Stimulated activated CD4-positive, alpha-beta T cell treated with anti-CD3 and anti-CD28 coated beads, TNF-alpha, amount 100 ng/mL, for 24 hours (primary cell): ENCODE measurements around the gene RPS3.
A peak's percentile ranks its signal among the peaks of the same experiment; 100 is the strongest.

Source experiments
- DNase-seq, 3 experiments: peaks; one replicate each; pipeline ENCODE4 v3.0.0-alpha.2; 2020; ENCODE audit warnings: low read depth in 3 of 3

The RPS3 gene

GRCh38 chr11:75413864-75414263 is 14.5 kb downstream of the RPS3 start:
- no peak for DNase-seq

DNA sequence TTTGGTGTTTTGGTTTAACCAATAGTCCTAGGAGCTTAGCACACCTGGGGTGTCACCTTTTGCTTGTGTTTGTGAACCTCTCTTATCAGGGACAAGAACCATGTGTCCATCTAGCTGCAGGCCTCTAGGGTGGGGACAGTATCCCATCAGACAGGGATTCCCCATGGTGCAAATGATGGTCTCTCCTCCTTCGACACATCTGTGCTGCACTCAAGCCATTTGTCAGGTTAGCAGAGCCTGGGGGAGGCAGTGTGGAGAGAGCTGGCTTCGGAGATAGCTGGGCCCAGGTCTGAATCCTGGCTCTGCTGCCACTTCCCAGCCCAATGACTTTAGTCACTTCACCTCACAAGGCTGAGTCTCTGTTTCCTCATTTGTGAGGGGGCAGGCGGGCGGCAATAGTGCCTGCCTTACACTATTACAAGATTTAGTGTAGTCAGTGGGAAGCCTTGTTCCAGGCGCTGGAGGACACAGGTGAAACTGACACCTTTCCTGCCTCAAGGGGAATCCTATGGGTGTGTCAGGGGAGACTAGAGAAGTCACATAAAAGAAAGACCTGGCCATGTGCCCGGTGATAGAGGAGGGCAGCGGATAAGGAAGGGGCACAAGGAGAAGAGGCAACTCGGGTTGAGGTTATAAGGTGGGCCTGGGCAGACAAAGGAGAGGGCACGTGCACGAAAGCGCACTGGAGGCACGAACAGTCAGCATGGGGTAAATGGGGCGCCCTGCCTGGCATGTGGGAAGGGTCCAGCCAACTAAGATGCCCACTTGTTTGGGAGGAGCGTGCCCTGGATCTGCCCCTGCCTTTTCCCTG is 21.1 kb downstream of the RPS3 start:
- DNase-seq: no peak

- DNase-seq: no peak
These were observed 21.8 kb downstream of the RPS3 start for GRCh38 chr11:75421035-75421602.

DNA sequence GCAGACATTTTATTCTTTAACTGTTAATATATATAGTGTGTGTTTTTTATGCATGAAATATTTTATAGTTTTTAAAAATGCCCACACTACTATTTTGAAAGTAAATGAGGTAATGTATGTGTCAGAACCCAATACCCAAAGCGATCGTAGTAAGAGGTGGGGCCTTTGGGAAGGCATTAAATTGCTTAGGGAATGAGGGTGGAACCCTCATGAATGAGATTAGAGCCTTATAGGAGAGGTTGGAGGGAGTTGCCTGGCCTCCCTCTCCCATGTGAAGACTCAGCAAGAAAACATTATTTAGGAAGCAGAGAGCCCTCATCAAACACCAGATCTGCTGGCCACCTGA is 22.6 kb downstream of the RPS3 start:
- no peak for DNase-seq

GRCh38 chr11:75422248-75423231 is 23.2 kb downstream of the RPS3 start:
- no peak for DNase-seq

- no peak for DNase-seq
These were observed 24.4 kb downstream of the RPS3 start for GRCh38 chr11:75423721-75424120.

GRCh38 chr11:75424396-75424795 is 25.1 kb downstream of the RPS3 start:
- no peak for DNase-seq

- no peak for DNase-seq
These were observed 26.1 kb downstream of the RPS3 start for GRCh38 chr11:75425422-75425821.

- DNase-seq: no peak
These were observed 27.4 kb downstream of the RPS3 start for GRCh38 chr11:75426720-75427086.

GRCh38 chr11:75427181-75427580 is 27.9 kb downstream of the RPS3 start:
- DNase-seq: no peak

DNA sequence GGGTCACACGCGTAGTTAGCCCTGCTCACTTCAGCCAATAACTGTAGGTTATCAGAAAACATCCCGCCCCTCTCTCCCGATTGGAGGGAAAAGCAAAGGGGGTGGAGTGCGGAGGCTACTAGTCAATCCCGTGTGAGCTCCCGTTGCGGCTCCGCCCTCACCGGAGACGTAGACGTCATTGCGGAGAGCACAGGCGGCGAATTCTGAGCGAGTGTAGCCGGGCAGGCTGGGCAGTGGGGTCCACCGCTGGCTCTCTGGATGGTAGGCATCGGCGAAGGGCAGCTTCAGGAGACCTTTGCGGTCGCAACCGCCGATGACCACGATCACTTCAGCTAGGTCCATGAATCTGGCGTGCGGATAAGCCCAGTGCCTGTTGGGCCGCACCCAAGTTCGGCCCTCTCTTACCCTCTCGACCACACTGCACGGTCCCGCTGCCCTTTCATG is 29.0 kb downstream of the RPS3 start:
- DNase-seq: peak; percentile 34 to 75 (median 49)

DNA sequence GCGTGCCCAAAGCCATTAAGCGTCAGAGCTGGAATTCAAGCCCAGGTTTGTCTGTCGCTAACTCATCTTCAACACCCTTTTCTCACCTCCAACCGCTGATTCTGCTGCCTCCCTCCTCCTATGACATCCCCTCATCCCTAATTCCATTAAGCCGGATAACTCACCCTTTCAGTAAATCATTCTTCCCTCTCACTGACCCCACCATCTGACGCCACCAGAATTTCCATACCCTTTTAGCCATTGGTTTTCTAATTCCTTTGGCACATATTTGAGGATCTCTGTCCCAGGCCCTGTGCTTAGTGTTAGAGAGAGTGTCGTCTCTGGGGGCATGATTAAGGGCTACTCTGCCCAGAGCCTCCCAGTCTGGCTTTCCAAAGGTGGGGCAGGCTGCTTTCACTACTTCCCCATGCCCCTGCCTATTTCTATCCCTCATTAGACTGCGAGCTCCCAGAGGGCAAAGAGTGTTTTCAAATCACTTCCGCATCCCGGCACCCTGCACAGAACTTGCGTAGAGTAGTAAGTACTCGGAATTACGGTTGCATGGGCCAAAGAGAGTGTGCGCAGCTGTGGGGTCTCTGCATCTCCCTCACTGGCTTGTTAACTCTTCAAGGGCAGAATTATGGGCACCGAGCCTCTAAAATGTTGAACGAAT is 29.8 kb downstream of the RPS3 start:
- no peak for DNase-seq

DNA sequence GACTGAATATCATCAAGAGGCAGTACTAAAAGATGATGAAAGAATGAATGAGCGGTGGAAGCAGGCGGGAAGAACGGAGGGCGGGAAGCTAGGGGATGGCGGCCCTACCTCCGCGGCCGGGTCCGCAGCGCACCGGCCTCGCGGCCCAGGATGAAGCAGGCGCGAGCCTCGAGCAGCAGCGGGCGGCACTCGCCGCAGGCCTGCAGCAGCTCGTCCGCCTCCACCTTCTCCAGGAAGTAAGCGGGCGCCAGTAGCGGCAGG is 30.3 kb downstream of the RPS3 start:
- DNase-seq: no peak

- peak in 2 of 3 experiments; percentile 14 to 59 for DNase-seq
These were observed 30.8 kb downstream of the RPS3 start for GRCh38 chr11:75429902-75430713.

GRCh38 chr11:75430714-75431532 is 31.6 kb downstream of the RPS3 start:
- DNase-seq: no peak

- DNase-seq: no peak
These were observed 32.5 kb downstream of the RPS3 start for GRCh38 chr11:75431533-75432525.

DNA sequence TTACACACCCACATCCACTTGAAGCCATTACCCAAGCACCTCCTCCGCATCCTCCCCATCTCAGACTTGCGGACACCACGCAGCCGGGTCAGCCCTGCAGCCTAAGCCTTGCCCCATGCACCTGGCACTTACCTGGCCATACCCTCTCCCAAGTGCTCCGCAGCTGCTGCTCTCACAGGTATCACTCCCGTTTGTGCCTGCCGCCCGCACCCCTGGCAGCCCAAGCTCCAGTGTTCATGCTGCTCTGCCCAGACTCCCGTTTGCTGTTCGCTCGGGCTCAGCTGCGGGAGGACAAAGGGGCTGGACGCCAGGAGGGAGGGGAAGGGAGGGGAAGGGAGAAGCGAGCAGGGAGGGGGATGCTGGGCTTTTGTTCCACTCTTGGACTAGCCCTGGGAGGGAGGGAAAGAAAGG is 33.6 kb downstream of the RPS3 start, which contains the start of gene KLHL35:
KLHL35 (minus strand) TSS at position 293 of the 411 bp plus-strand sequence. CDS start 2,574 bp downstream, outside the sequence.
- DNase-seq: no peak

DNA sequence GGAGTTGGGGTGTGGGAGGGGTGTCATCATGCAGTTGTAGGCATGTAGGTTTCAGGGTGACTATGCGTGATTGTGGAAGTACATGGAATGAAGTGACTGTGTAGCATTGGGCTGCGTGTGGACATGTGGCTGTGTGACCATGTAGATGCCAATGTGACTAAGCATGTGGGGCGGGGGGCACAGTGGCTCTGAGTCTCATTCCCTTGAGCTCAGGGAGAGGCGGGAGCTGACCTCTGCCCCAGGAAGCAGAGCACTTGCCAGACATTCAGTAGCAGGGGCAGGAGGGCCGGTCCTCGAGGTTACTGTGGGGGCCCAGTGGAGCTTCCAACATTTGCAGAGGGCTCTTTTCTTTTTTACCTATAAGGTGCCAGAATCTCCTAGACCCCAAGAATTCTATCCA is 34.1 kb downstream of the RPS3 start:
- DNase-seq: no peak

DNA sequence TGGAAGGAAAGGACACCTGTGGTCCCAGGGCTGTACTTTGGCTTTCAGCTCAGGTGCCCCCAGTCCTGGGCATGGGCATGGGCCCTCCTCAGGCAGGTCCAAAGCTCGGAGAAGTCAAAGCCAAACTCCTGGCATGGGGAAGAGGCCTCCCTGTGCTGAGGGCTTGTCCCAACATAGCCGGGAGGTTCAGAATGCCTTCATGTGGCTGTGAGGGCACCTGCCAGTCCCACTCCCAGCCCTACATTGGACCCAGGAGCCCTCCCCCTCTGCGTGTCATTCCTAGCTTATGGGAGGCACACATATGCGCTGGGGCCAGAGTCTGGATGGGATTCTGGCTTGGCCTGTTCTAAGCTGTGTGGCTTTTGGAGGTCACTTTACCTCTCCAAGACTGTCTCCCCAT is 34.7 kb downstream of the RPS3 start:
- DNase-seq: no peak
